HG03460 (cell line): Measurements from ENCODE around the gene LYSMD3.
A peak's percentile ranks its signal among the peaks of the same experiment; 100 is the strongest.

Source experiments
- ATAC-seq: cut with Tn5 transposase; IDR thresholded peaks from one replicate; pipeline ENCODE4 v1.9.1; 2021; ENCODE audit not compliant: unreplicated experiment

Gene LYSMD3

DNA sequence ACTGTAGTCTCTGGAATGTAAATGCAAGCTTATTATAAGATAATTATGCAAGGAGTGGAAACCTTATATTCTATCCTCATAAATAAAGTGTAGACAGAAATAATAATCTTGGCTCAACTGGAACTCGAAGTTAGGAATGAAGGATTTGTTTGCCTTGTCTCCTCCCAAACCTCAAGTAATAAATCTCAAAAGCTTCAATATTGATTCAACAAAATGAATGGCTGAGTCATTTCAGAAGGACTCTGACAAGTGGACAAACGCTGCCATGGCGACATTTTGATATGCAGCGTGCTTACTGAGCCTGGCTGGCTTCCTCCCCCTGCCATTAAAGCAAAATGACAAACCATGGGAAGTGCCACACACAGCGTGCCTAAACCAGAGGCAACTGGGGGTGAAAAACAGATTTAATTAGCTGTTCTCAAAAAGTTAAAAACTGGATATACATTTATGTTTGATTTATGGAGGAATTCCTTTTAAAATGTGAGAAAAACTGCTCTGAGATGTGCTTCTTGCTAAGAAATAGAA, 18.7 kb upstream of the LYSMD3 start:
- no peak for ATAC-seq

DNA sequence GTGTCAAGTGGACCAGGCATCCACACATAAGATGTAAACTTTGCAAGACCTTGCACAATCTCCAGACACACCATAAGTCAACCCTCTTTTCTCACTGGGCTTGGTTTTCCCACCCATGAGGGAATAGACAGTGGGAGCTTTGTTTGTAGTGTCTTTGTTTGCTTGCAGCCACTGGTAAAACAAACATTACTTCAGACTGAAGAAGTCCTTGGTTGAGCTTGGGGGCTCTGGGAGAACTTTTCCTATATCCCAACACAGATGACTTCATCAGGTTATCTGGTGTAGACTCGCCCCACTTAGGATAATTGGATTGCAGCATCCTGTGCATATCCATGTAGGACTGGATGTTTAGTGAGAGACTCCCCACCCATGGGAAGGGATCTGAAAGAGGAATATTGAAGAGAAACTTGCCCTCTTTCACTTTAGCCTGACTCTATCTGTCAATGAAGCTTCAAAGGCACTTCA, 17.7 kb upstream of the LYSMD3 start:
- no peak for ATAC-seq

GRCh38 chr5:90546216-90546837, 16.9 kb upstream of the LYSMD3 start:
- ATAC-seq: no peak

DNA sequence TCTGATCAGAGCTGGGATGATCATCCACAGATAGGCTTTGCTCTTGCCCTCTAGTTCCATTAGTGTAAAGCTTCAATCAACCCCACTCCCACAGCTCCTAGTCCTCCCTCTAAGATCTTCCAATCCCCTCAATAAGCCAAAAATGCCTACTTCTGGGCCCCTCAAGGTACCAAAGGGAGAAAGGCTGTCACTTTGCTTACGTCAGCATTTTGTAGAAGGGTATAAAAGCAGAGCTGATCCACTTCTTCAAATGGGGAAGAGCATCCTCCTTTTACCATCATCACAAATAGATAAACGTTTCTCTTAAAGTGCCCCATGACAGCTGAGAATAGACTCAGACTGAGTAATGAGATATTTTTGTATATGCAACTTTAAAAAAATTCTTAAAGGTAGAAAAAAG, 16.1 kb upstream of the LYSMD3 start:
- ATAC-seq: no peak

DNA sequence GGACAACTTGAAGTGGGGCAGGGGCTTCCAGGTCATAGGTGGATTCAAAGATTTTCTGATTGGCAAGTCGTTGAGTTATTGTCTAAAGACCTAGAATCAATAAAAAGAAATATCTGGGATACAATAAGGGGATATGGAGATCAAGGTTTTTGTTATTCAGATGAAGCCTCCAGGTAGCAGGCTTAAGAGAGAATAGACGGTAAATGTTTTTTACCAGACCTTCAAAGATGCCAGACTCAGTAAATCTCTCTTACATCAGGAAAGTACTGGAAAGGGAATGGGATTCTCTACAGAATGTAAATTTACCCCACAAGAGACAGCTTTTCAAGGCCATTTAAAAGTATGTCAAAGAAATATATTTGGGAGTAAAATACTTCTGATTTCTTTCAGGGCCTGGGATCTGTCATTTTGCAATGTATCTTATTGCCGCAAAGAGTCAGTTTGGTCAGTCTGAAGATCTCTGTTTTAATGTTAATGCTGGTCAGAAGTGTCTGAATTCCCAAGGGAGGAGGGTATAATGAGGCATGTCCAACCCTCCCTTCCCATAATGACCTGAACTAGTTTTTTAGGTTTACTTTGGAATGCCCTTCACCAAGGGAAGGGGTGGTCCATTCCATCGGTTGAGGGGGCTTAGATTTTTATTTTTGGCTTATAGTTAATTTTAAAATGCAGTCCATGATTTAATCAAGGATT, 13.6 kb upstream of the LYSMD3 start:
- no peak for ATAC-seq

DNA sequence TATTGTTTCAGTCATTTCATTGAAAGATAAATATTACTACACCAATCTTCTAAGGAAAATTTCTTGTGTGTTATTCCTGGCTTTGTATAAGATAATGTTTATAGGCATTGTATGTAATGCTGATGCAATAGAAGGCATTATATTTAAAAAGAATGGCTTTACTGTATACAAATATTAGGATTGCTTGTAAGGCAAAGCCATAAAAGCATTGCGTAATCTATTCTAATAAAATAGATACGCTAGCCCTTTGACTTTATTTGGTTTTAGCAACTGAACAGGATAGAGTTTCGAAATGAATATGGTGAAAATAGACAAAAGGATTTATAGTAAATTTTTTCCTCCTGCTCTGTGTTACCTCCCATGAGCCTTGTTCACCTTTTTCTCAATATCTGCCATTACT, 5.5 kb upstream of the LYSMD3 start:
- no peak for ATAC-seq

DNA sequence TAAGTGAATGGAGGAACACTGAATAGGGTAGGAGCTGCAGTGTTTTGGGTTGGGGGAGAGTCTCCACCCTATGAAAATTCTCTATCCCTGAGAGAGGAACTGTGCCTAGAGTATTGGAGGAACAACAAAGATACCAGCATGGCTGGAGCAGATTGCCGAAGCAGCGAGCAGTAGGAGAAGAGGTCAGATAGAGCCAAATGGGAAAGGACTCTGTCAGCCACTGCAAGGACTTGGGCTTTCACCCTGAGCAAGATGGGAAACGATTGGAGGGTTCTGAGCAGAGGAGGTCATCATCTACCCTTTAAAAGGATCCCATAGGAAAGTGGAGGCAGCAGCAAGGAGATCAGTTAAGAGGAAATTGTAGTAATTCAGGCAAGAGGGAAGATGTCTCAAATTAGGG, 4.4 kb upstream of the LYSMD3 start:
- ATAC-seq: no peak

- ATAC-seq: no peak
Measured at GRCh38 chr5:90530736-90531487, 1.5 kb upstream of the LYSMD3 start.

DNA sequence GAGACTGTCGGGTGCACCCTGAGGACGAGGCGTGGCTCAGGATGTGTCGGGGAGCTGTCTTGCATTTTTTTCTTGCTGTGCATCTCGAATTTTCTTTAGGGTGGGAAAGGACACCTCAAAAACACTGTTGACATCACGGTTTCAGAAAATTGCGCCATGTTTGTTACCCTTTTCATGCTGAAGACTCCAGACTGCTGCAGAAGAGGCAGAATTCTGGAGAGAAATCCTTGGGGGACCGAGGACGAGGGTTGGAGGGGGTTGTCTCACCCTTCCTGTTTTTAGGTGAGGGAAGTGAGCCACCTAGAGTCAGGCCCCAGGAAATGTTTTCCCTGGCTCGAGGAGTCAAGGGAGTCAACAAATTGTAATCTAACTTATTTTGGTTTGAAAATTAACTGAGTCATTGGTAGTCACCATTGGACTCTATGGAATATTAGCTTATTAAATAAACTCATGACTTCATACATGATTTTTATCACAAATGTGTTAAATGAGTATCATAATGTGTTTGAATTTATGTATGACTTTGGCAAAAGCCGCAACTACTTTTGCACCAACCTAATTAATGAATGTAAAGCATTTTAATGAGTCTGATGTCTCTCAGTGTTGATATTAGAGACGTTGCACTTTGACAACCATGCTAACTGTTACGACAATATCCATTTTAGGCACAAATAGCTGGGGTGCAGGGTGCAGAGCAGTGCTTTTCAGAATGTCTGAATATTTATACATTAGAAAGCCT, 724 bp upstream of the LYSMD3 start:
- ATAC-seq: peak; percentile 50

GRCh38 chr5:90528601-90529193, 687 bp downstream of the LYSMD3 start:
- no peak for ATAC-seq

DNA sequence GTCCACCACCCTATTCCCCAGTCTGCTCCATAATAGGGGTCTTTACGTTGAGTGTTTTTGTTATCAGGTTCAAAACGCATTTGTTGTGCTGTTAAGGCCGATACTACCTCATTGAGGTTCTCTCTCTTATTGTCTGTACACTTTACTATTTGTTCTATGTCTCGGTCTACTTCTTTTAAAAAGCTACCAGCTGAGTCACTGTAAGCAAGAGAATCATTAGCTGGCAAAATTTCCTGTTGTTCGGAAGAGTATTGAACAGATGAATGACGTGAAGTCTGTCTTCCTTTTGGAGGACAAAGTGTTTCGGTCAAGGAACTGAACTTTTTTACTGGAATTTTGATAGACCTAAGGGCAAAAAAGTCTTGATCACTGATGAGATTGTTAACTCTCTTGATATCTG, 10.3 kb downstream of the LYSMD3 start:
- ATAC-seq: no peak

- ATAC-seq: no peak
Measured at GRCh38 chr5:90518661-90519060, 10.7 kb downstream of the LYSMD3 start.

DNA sequence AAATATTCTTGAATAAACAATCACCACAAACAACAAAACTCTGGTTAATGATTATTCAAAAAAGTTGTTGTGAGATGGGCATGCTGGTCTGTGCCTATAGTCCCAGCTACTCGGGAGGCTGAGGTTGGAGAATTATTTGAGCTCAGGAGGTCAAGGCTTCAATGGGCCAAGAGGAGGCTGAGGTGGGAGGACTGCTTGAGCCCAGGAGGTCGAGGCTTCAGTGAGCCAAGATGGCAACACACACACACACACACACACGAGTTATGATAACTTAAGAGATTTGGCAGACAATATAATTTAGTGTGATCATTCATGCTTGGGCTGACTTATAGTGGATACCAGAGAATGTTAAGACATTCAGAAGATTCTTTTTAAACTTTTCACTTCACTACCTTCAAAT, 14.9 kb downstream of the LYSMD3 start:
- no peak for ATAC-seq

DNA sequence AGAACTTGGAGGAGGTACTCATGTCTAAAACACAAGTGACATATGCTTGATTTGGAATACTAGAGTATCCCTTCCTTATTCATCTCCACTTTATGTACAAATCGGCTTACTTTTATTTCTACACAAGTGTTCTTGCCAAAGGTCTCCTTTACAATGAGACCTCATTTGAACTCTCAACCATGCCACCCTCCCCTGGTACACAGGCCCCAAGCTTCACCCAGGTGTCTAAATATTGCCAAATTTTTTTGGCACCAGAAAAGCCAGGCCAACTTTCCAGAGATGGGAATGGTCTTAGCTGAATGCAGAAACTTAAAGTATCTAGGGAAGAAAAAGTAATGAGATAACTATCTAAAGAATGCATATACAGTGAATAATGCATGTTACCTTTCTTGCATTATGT, 18.9 kb downstream of the LYSMD3 start:
- no peak for ATAC-seq

GRCh38 chr5:90506221-90506620, 23.2 kb downstream of the LYSMD3 start:
- ATAC-seq: no peak

DNA sequence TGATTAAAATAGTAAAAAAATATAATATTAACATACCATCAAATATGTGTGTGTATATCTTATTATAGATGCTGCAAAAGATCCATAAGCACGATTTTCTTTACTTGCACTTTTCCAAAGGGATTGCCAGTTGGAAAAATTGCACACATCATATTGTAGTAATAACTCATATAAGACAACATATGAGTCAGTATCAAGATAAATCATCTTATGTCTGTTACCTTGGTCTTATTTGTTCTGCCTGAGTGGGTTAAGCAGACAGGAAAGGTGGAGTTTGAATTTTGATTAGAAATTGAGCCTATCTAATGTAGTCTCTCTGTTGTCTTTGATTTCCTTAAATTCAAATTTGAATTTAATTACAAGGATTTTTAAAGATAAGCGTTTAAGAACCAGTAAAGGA, 24.6 kb downstream of the LYSMD3 start:
- no peak for ATAC-seq

DNA sequence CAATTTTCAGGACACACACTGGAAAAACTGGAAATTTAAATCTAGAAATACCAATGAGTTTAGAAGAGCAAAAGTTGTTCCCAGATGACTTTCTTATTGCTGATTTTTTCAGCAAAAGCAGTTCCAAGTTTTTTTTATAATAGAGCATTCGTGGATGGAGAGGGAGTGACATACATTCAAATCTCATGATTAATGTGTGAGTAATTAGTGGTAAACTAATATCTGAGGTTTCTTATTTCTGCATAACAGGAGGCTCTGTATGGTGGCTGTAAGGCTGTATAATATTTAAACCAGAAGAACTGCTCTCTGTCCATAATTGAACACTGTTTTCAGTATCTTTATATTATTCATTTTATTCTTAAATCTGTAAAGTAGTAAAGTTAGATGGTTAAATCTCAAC, 25.8 kb downstream of the LYSMD3 start:
- no peak for ATAC-seq

- no peak for ATAC-seq
Measured at GRCh38 chr5:90495146-90495545, 34.2 kb downstream of the LYSMD3 start.

DNA sequence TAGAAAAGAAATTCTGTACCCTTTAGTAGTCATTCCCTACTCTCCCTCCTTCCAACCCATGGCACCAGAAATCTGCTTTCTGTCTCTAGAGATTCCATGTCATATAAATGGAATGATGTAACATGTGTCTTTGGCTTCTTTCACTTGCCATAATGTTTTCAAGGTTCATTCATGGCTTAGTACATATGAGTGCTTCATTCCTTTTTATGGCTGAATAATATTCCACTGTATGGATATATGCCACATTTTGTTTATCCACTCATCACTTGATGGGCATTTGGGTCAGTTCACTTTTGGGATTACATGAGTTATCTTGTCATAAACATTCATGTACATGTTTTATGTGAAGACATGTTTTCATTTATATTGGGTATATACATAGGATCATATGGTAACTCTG, 35.3 kb downstream of the LYSMD3 start:
- no peak for ATAC-seq

DNA sequence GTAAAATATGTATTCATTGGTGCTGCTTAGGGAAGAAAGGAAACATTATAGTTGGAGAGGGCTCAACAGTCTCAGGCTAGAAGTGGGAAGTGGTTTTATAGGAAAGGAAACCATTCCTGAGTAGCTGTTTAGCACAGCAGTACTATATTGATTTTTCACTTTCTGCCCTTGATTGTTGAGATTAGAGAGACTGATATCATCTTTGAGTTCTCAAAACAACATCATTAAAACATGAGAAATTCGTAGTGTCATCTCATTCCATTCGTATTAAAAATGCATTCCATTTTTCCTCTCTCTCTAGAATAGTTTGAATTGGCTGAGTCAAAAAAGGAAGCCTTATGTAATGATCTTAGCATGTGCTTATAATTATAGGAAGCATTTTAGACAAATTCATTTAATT, 40.6 kb downstream of the LYSMD3 start:
- ATAC-seq: no peak

- no peak for ATAC-seq
Measured at GRCh38 chr5:90484540-90484939, 44.8 kb downstream of the LYSMD3 start.
